ENCODE data around the gene HTR6.

GRCh38 chr1:19696820-19697219, 32.1 kb downstream of the HTR6 start:
- TF ChIP-seq CTCF (IDR thresholded peaks at IDR 0.05) (no peak), EP300 (IDR thresholded peaks at IDR 0.05) (no peak)

Measured in tibial nerve (tissue), 4 donors.